HG02884 (cell line): ENCODE results near the gene RGR.

Source experiments
- ATAC-seq: cut with Tn5 transposase; IDR thresholded peaks from one replicate; pipeline ENCODE4 v1.9.1; 2021; ENCODE audit warnings: mild to moderate bottlenecking, moderate library complexity; ENCODE audit not compliant: unreplicated experiment

RGR gene

GRCh38 chr10:84293171-84293570, 48.3 kb downstream of the RGR start:
- ATAC-seq = no peak

GRCh38 chr10:84293574-84294016, 48.7 kb downstream of the RGR start:
- no peak for ATAC-seq

- peak; percentile 66 for ATAC-seq
These were observed 50.1 kb downstream of the RGR start for GRCh38 chr10:84294766-84295447.

- ATAC-seq = no peak
These were observed 51.5 kb downstream of the RGR start for GRCh38 chr10:84296091-84296981.

- ATAC-seq = no peak
These were observed 53.2 kb downstream of the RGR start for GRCh38 chr10:84298057-84298456.

- ATAC-seq = no peak
These were observed 57.4 kb downstream of the RGR start for GRCh38 chr10:84302223-84302622.

GRCh38 chr10:84306751-84307384, 62.0 kb downstream of the RGR start:
- ATAC-seq = no peak

GRCh38 chr10:84308021-84308420, 63.2 kb downstream of the RGR start:
- no peak for ATAC-seq

GRCh38 chr10:84308481-84309304, 63.8 kb downstream of the RGR start:
- peak; percentile 61 for ATAC-seq
